Neural cell (in vitro differentiated cells): ENCODE data around the gene PDE2A. TPM values are rescaled to one million over a fixed set of nuclear protein-coding genes. Genes with fewer than 3 reads are reported as not detected.

Experiments used
- H2AFZ ChIP-seq: fragments of 200-600, 300-800 bp; sonication (generic), shearing (Covaris generic); 2 replicates; pipeline ENCODE4 v1.6.0; 2014; ENCODE audit warnings: low read depth, mild to moderate bottlenecking, antibody characterized with exemption, low read length, moderate library complexity
- H3F3A ChIP-seq: fragments of 200-600 bp; shearing (Covaris generic); 2 replicates; pipeline ENCODE4 v1.6.1; 2016; ENCODE audit warnings: mild to moderate bottlenecking, moderate library complexity, mixed read lengths, antibody characterized with exemption, low read length; ENCODE audit not compliant: insufficient read depth, poor library complexity, severe bottlenecking
- H3K27ac ChIP-seq: fragments of 200-600, 300-800 bp; sonication (generic), shearing (Covaris generic); 2 replicates; pipeline ENCODE4 v1.5.1; 2014; ENCODE audit warnings: mild to moderate bottlenecking, low read length, moderate library complexity
- H3K27me3 ChIP-seq: fragments of 300-800, 200-600 bp; sonication (generic), shearing (Covaris generic); 2 replicates; pipeline ENCODE4 v1.6.0; 2014; ENCODE audit warnings: mild to moderate bottlenecking, low read depth, low read length, moderate library complexity; ENCODE audit not compliant: insufficient read depth
- H3K36me3 ChIP-seq: fragments of 300-800, 200-600 bp; sonication (generic), shearing (Covaris generic); 2 replicates; pipeline ENCODE4 v1.5.1; 2014; ENCODE audit warnings: mild to moderate bottlenecking, antibody characterized with exemption, low read length, moderate library complexity; ENCODE audit not compliant: insufficient read depth
- H3K4me2 ChIP-seq: fragments of 300-800, 200-600 bp; sonication (generic), shearing (Covaris generic); 2 replicates; pipeline ENCODE4 v1.6.0; 2014; ENCODE audit warnings: mild to moderate bottlenecking, low read length
- H3K4me3 ChIP-seq: fragments of 300-800, 200-600 bp; sonication (generic), shearing (Covaris generic); 2 replicates; pipeline ENCODE4 v1.5.1; 2014; ENCODE audit warnings: mild to moderate bottlenecking, low read length, moderate library complexity
- H3K79me2 ChIP-seq: fragments of 200-600 bp; shearing (Covaris generic); replicated peaks from 2 replicates; pipeline ENCODE4 v1.6.0; 2014; ENCODE audit warnings: mild to moderate bottlenecking, low read length, moderate library complexity; ENCODE audit not compliant: insufficient read depth
- H3K9ac ChIP-seq: fragments of 300-800, 200-600 bp; sonication (generic), shearing (Covaris generic); 2 replicates; pipeline ENCODE4 v1.6.1; 2016; ENCODE audit warnings: mild to moderate bottlenecking, low read length, mixed read lengths
- H3K9me2 ChIP-seq: fragments of 200-600 bp; shearing (Covaris generic); 2 replicates; pipeline ENCODE4 v1.6.1; 2016; ENCODE audit warnings: mild to moderate bottlenecking, low read length, mixed read lengths; ENCODE audit not compliant: insufficient read depth
- H3K9me3 ChIP-seq: fragments of 200-600, 300-800 bp; sonication (generic), shearing (Covaris generic); 2 replicates; pipeline ENCODE4 v1.6.1; 2016; ENCODE audit warnings: mild to moderate bottlenecking, mixed run types, low read length, moderate library complexity, mixed read lengths
- H4K20me1 ChIP-seq: fragments of 200-600 bp; shearing (Covaris generic); 2 replicates; pipeline ENCODE4 v1.6.1; 2016; ENCODE audit warnings: mild to moderate bottlenecking, mixed run types; ENCODE audit not compliant: insufficient read depth
- EP300 ChIP-seq: fragments of 450-650 bp; conservative IDR thresholded peaks from 2 replicates; pipeline ENCODE4 v1.6.1; 2014; ENCODE audit warnings: antibody characterized with exemption, mild to moderate bottlenecking, moderate library complexity; ENCODE audit not compliant: poor library complexity, severe bottlenecking
- EZH2 ChIP-seq: fragments of 200-600, 300-800 bp; shearing (Covaris generic), sonication (generic); IDR thresholded peaks from 2 replicates; pipeline ENCODE4 v1.6.1; 2014; ENCODE audit warnings: antibody characterized with exemption, low read length, borderline replicate concordance, mild to moderate bottlenecking; ENCODE audit not compliant: insufficient read depth, poor library complexity, severe bottlenecking
- MXI1 ChIP-seq: fragments of 450-650 bp; conservative IDR thresholded peaks from 2 replicates; pipeline ENCODE4 v1.6.1; 2014; ENCODE audit warnings: antibody characterized with exemption, mild to moderate bottlenecking; ENCODE audit not compliant: poor library complexity, severe bottlenecking
- POLR2AphosphoS5 ChIP-seq: IDR thresholded peaks from 2 replicates; pipeline ENCODE4 v1.6.1; 2012
- RAD21 ChIP-seq: fragments of 450-650 bp; conservative IDR thresholded peaks from 2 replicates; pipeline ENCODE4 v1.6.1; 2014; ENCODE audit warnings: antibody characterized with exemption, mild to moderate bottlenecking, moderate library complexity
- SMC3 ChIP-seq: fragments of 450-650 bp; conservative IDR thresholded peaks from 2 replicates; pipeline ENCODE4 v1.6.1; 2014; ENCODE audit warnings: antibody characterized with exemption, mild to moderate bottlenecking, moderate library complexity; ENCODE audit not compliant: poor library complexity
- TAF1 ChIP-seq: IDR thresholded peaks from 2 replicates; pipeline ENCODE4 v1.6.1; 2012; ENCODE audit warnings: low read depth
- polyA plus RNA-seq: library from polyadenylated mRNA; depleted of rRNA; stranded (reverse); fragments of >200 nt; gene quantifications from 2 replicates; pipeline ENCODE4 v1.2.3, GENCODE V29; 2014
- TF ChIP-seq, protein P1 (sequence below): IDR thresholded peaks from 2 replicates; pipeline ENCODE4 v1.6.1; 2012; ENCODE audit warnings: borderline replicate concordance
- TF ChIP-seq, protein P2 (sequence below): fragments of 450-650 bp; IDR thresholded peaks from 2 replicates; pipeline ENCODE4 v1.5.1; 2014; ENCODE audit warnings: antibody characterized with exemption, mild to moderate bottlenecking, moderate library complexity; ENCODE audit not compliant: poor library complexity, severe bottlenecking

PDE2A gene
- polyA plus RNA-seq, 1 donor from 2014 or later = 11.6 TPM

DNA sequence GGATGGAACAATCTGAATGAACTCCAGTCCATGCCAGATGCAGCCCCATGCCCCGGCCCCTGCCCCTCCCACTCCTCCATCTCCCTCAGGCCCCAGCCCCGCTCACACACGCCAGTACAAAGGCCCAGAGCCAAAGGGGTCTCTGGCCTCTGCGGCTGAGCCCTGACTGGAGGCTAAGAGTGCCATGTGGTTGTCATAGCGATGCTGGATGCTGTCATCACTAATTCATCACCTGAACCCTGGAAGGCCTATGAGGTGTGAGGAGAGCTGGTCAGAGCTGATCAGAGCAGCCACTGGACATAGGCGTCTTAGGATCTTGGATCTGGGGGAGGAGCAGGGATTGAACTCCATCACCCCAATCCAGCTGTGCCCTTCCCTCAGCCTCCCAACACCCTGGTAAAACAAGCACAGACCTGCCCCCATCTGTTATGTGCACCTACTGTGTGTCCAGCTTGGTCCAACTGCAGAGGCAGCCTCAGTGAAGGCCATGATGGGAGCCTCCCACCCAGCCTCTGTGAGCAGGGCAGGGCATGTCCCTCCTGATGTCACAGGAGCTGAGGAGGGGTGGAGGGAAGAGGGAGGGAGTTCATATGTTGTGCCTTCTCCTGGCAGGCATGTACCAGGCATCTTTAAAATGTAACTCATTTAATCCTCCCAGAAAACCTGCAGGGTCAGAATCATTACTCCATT is 16.7 kb downstream of the PDE2A start:
- H3K4me3 ChIP-seq = no peak overlapping the region
- no peak overlapping the region for H3K27ac ChIP-seq
- H3K9ac ChIP-seq = peak overlapping the region; percentile 31
- H3K36me3 ChIP-seq = no peaks in the 10 kb centered on the region
- H2AFZ ChIP-seq = no peak overlapping the region
- H4K20me1 ChIP-seq = no peaks in the 10 kb centered on the region
- no peak overlapping the region for H3K4me2 ChIP-seq
- no peaks in the 10 kb centered on the region for H3K27me3 ChIP-seq
- H3K9me3 ChIP-seq = no peaks in the 10 kb centered on the region
- H3K79me2 ChIP-seq = no peaks in the 10 kb centered on the region
- TF ChIP-seq, protein P1, sequence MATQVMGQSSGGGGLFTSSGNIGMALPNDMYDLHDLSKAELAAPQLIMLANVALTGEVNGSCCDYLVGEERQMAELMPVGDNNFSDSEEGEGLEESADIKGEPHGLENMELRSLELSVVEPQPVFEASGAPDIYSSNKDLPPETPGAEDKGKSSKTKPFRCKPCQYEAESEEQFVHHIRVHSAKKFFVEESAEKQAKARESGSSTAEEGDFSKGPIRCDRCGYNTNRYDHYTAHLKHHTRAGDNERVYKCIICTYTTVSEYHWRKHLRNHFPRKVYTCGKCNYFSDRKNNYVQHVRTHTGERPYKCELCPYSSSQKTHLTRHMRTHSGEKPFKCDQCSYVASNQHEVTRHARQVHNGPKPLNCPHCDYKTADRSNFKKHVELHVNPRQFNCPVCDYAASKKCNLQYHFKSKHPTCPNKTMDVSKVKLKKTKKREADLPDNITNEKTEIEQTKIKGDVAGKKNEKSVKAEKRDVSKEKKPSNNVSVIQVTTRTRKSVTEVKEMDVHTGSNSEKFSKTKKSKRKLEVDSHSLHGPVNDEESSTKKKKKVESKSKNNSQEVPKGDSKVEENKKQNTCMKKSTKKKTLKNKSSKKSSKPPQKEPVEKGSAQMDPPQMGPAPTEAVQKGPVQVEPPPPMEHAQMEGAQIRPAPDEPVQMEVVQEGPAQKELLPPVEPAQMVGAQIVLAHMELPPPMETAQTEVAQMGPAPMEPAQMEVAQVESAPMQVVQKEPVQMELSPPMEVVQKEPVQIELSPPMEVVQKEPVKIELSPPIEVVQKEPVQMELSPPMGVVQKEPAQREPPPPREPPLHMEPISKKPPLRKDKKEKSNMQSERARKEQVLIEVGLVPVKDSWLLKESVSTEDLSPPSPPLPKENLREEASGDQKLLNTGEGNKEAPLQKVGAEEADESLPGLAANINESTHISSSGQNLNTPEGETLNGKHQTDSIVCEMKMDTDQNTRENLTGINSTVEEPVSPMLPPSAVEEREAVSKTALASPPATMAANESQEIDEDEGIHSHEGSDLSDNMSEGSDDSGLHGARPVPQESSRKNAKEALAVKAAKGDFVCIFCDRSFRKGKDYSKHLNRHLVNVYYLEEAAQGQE = no peak
- TF ChIP-seq EZH2 (no peak), RAD21 (no peak), EP300 (no peak), TAF1 (no peak), MXI1 (no peak), SMC3 (no peak), POLR2AphosphoS5 (no peak)
- TF ChIP-seq, protein P2, sequence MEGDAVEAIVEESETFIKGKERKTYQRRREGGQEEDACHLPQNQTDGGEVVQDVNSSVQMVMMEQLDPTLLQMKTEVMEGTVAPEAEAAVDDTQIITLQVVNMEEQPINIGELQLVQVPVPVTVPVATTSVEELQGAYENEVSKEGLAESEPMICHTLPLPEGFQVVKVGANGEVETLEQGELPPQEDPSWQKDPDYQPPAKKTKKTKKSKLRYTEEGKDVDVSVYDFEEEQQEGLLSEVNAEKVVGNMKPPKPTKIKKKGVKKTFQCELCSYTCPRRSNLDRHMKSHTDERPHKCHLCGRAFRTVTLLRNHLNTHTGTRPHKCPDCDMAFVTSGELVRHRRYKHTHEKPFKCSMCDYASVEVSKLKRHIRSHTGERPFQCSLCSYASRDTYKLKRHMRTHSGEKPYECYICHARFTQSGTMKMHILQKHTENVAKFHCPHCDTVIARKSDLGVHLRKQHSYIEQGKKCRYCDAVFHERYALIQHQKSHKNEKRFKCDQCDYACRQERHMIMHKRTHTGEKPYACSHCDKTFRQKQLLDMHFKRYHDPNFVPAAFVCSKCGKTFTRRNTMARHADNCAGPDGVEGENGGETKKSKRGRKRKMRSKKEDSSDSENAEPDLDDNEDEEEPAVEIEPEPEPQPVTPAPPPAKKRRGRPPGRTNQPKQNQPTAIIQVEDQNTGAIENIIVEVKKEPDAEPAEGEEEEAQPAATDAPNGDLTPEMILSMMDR = no peak
- H3K9me2 ChIP-seq = no peaks in the 10 kb centered on the region
- no peaks in the 10 kb centered on the region for H3F3A ChIP-seq

DNA sequence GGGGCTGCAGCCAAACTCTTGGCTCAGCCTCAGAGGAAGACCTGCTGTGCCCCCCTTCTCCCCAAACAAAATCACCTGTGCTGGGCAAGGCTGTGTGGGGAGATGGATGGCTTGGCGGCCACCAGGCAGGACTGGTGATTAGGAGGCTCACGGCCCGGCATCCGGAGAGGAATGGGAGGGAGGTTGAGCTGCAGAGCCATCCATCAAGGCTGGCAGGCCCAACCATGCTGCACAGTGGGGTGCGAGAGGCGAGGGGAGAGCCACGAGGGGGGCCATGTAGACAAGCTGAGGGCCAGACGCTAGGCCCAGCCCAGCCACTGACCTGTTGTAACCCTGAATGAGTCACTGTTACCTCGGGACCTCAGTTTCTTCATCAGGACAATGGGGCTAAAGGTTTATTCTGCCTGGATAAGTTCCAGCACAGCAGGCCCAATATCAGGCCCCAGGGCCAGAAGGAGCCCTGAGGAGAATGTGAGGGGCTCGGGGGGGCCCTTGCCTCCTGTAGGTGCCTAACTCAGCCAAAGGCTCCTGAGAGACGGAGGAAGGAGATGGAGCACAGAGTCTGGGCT is 18.2 kb downstream of the PDE2A start:
- Histone ChIP-seq H3K27me3 (no peaks in the 10 kb centered on the region), H3F3A (no peaks in the 10 kb centered on the region), H3K9me3 (no peaks in the 10 kb centered on the region), H3K27ac (no peak overlapping the region), H3K79me2 (no peaks in the 10 kb centered on the region), H4K20me1 (no peaks in the 10 kb centered on the region), H3K9ac (no peak overlapping the region), H3K4me3 (no peak overlapping the region), H3K36me3 (no peaks in the 10 kb centered on the region), H3K4me2 (no peak overlapping the region), H3K9me2 (no peaks in the 10 kb centered on the region), H2AFZ (no peak overlapping the region)
- no peak for TF ChIP-seq MXI1
- TF ChIP-seq, protein P2 = no peak
- no peak for TF ChIP-seq SMC3
- TF ChIP-seq, protein P1 = no peak
- TF ChIP-seq POLR2AphosphoS5 = no peak
- no peak for TF ChIP-seq TAF1
- TF ChIP-seq EZH2 = no peak
- no peak for TF ChIP-seq EP300
- TF ChIP-seq RAD21 = no peak
